Fibroblast of skin of back (primary cell): ENCODE results near the gene KRIT1. TPM values are rescaled to one million over a fixed set of nuclear protein-coding genes. Genes with fewer than 3 reads are reported as not detected.

Experiments
- DNase-seq: peaks from one replicate; pipeline ENCODE4 v3.0.0-alpha.2; 2013
- polyA plus RNA-seq, 2 experiments: library from polyadenylated mRNA; unstranded; fragments of 120-200 nt; gene quantifications; one replicate each; pipeline ENCODE4 v1.2.1, GENCODE V29; 2013; ENCODE audit not compliant: insufficient read length in 2 of 2

The KRIT1 gene
- polyA plus RNA-seq (2013, experiment 1 of 2; ENCODE audit: insufficient read length): 18.0 TPM
- 15.3 TPM for polyA plus RNA-seq (2013, experiment 2 of 2; ENCODE audit: insufficient read length)

GRCh38 chr7:92245487-92246359 is at the start of gene KRIT1, which contains the start of gene ANKIB1:
KRIT1 (minus strand) TSS chr7:92245914; CDS start chr7:92242135, 3,779 bp downstream.
ANKIB1 (plus strand) TSS chr7:92245974; CDS start chr7:92294979, 49,005 bp downstream.
- DNase-seq: peak; percentile 85

GRCh38 chr7:92295391-92295790 is 49.7 kb upstream of the KRIT1 start:
- DNase-seq: peak; percentile 7

- no peak for DNase-seq
Measured at GRCh38 chr7:92293896-92294590, 48.3 kb upstream of the KRIT1 start.

- no peak for DNase-seq
Measured at GRCh38 chr7:92292981-92293380, 47.3 kb upstream of the KRIT1 start.

- DNase-seq: no peak
Measured at GRCh38 chr7:92289321-92289720, 43.6 kb upstream of the KRIT1 start.

- no peak for DNase-seq
Measured at GRCh38 chr7:92282930-92283329, 37.2 kb upstream of the KRIT1 start.

- no peak for DNase-seq
Measured at GRCh38 chr7:92282221-92282814, 36.6 kb upstream of the KRIT1 start.

- DNase-seq: no peak
Measured at GRCh38 chr7:92281031-92281430, 35.3 kb upstream of the KRIT1 start.

- no peak for DNase-seq
Measured at GRCh38 chr7:92279396-92280031, 33.8 kb upstream of the KRIT1 start.

GRCh38 chr7:92276460-92276864 is 30.7 kb upstream of the KRIT1 start:
- DNase-seq: no peak

GRCh38 chr7:92275327-92275726 is 29.6 kb upstream of the KRIT1 start:
- DNase-seq: no peak

GRCh38 chr7:92268921-92269320 is 23.2 kb upstream of the KRIT1 start:
- no peak for DNase-seq

GRCh38 chr7:92266415-92267241 is 20.9 kb upstream of the KRIT1 start:
- no peak for DNase-seq

- peak; percentile 48 for DNase-seq
Measured at GRCh38 chr7:92260248-92260781, 14.6 kb upstream of the KRIT1 start.

GRCh38 chr7:92259610-92260247 is 14.0 kb upstream of the KRIT1 start:
- no peak for DNase-seq

- DNase-seq: no peak
Measured at GRCh38 chr7:92259062-92259461, 13.3 kb upstream of the KRIT1 start.

GRCh38 chr7:92255308-92255707 is 9.6 kb upstream of the KRIT1 start:
- DNase-seq: peak; percentile 95

GRCh38 chr7:92254800-92255199 is 9.1 kb upstream of the KRIT1 start:
- DNase-seq: peak; percentile 56

GRCh38 chr7:92253251-92253650 is 7.5 kb upstream of the KRIT1 start:
- DNase-seq: no peak

- no peak for DNase-seq
Measured at GRCh38 chr7:92251181-92251580, 5.5 kb upstream of the KRIT1 start.

- no peak for DNase-seq
Measured at GRCh38 chr7:92250603-92251002, 4.9 kb upstream of the KRIT1 start.
